K562 (cell line): ENCODE measurements around the gene LNPEP. TPM values are rescaled to one million over a fixed set of nuclear protein-coding genes. Genes with fewer than 3 reads are reported as not detected.

ENCODE experiments used
- ATAC-seq: fragments of 200-7000 bp; cut with Tn5 transposase; 3 replicates; pipeline ENCODE4 v1.9.1; 2020; ENCODE audit warnings: moderate library complexity
- BruUV-seq: library from RNA; stranded (reverse); fragments of 400-500 nt; replicated peaks from 2 replicates; lab custom pipeline; 2021; lab: Mats Ljungman, UMichigan
- CTCF ChIA-PET: fragments of 300-600 bp; formaldehyde crosslinking; extraction: SDS; loops from one replicate; lab custom pipeline; 2021; ENCODE audit warnings: low intra/inter-chr PET ratio; lab: Yijun Ruan, JAX
- POLR2A ChIA-PET: fragments of 300-600, 350-650 bp; sonication (Branson Sonifier 250); formaldehyde crosslinking; extraction: SDS; loops from one replicate; lab custom pipeline; 2021; ENCODE audit warnings: antibody characterized with exemption, inconsistent platforms; lab: Yijun Ruan, JAX
- DNase-seq, 4 experiments: peaks; one replicate each; pipeline versions ENCODE4 v3.0.0 to v3.0.0-alpha.2; 2011 to 2018; ENCODE audit warnings: low spot score in 3 of 4, mixed read lengths in 3 of 4; ENCODE audit errors: extremely low read depth in 1 of 4
- FAIRE-seq: peaks from 2 replicates; lab custom pipeline; 2011; peaks lifted over from hg19 to GRCh38; lab: Jason Lieb, UNC
- H2AFZ ChIP-seq: 2 replicates; pipeline ENCODE4 v1.6.0; 2011; ENCODE audit warnings: low read depth, low read length, control low read depth, inconsistent platforms
- H3K27ac ChIP-seq: fragments of 200-600 bp; 3 replicates; pipeline ENCODE4 v1.8.0; 2011; ENCODE audit warnings: low read depth, mild to moderate bottlenecking, control low read depth, inconsistent platforms, low read length, moderate library complexity, mixed read lengths; ENCODE audit errors: extremely low read depth
- H3K27me3 ChIP-seq, 2 experiments: fragments of 300-600 bp in 1 of 2; 2 replicates in 1 of 2; 3 replicates in 1 of 2; pipeline versions ENCODE4 v1.6.0 to v1.8.0; 2011; ENCODE audit warnings: inconsistent platforms in 2 of 2, low read length in 2 of 2, mild to moderate bottlenecking in 1 of 2, mixed read lengths in 1 of 2, moderate library complexity in 1 of 2; ENCODE audit not compliant: control insufficient read depth in 2 of 2, insufficient read depth in 2 of 2
- H3K36me3 ChIP-seq: fragments of 300-600 bp; 3 replicates; pipeline ENCODE4 v1.8.0; 2011; ENCODE audit warnings: mild to moderate bottlenecking, low read length, inconsistent platforms; ENCODE audit not compliant: control insufficient read depth, insufficient read depth
- H3K4me1 ChIP-seq, 2 experiments: fragments of 200-600 bp in 1 of 2; replicated peaks in 1 of 2; 2 replicates in 1 of 2; 3 replicates in 1 of 2; pipeline versions ENCODE4 v1.5.1 to v1.8.0; 2011; ENCODE audit warnings: inconsistent platforms in 2 of 2, low read length in 2 of 2, mild to moderate bottlenecking in 1 of 2, mixed read lengths in 1 of 2, moderate library complexity in 1 of 2; ENCODE audit not compliant: control insufficient read depth in 2 of 2, insufficient read depth in 2 of 2
- H3K4me2 ChIP-seq: 2 replicates; pipeline ENCODE4 v1.6.1; 2011; ENCODE audit warnings: low read length, control low read depth, inconsistent platforms, mixed read lengths; ENCODE audit not compliant: insufficient read depth
- H3K4me3 ChIP-seq: fragments of 200-600 bp; sonication (generic), shearing (Covaris generic); 2 replicates; pipeline ENCODE4 v1.5.1; 2016; ENCODE audit warnings: control low read depth, inconsistent platforms
- H3K79me2 ChIP-seq: fragments of 200-600 bp; 3 replicates; pipeline ENCODE4 v1.8.0; 2011; ENCODE audit warnings: low read length, inconsistent platforms; ENCODE audit not compliant: control insufficient read depth, insufficient read depth
- H3K9ac ChIP-seq, 2 experiments: 2 replicates each; pipeline versions ENCODE4 v1.6.0 to v1.6.1; 2011; ENCODE audit warnings: low read depth in 2 of 2, low read length in 2 of 2, control low read depth in 1 of 2, inconsistent platforms in 1 of 2, mild to moderate bottlenecking in 1 of 2, mixed read lengths in 1 of 2; ENCODE audit not compliant: insufficient read depth in 1 of 2
- H3K9me1 ChIP-seq: one replicate; pipeline ENCODE4 v1.6.0; 2011; ENCODE audit warnings: inconsistent platforms, mild to moderate bottlenecking, low read length, moderate library complexity; ENCODE audit not compliant: control insufficient read depth, insufficient read depth
- H3K9me3 ChIP-seq: replicated peaks from 2 replicates; pipeline ENCODE4 v1.5.1; 2011; ENCODE audit warnings: low read depth, low read length, inconsistent platforms; ENCODE audit not compliant: control insufficient read depth, insufficient read depth
- H4K20me1 ChIP-seq: replicated peaks from 2 replicates; pipeline ENCODE4 v1.6.1; 2011; ENCODE audit warnings: low read length, inconsistent platforms, mixed read lengths; ENCODE audit not compliant: control insufficient read depth, insufficient read depth
- ATF7 ChIP-seq: fragments of 450-650 bp; IDR thresholded peaks from 2 replicates; pipeline ENCODE4 v1.7.1; 2014; ENCODE audit warnings: mild to moderate bottlenecking, moderate library complexity
- CREM ChIP-seq: IDR thresholded peaks from 2 replicates; pipeline ENCODE4 v1.6.1; 2014; ENCODE audit warnings: antibody characterized with exemption, low read depth
- DACH1 ChIP-seq: fragments of 450-650 bp; IDR thresholded peaks from 2 replicates; pipeline ENCODE4 v1.6.1; 2018; ENCODE audit not compliant: partially characterized antibody
- EHMT2 ChIP-seq: fragments of 450-650 bp; IDR thresholded peaks from 2 replicates; pipeline ENCODE4 v1.6.1; 2018; ENCODE audit warnings: antibody characterized with exemption
- EP300 ChIP-seq: IDR thresholded peaks from 2 replicates; pipeline ENCODE4 v1.6.1; 2012; ENCODE audit warnings: low read length, improper control_type of control experiment
- FOSL1 ChIP-seq: fragments of 200-800 bp; sonication (Bioruptor generic); conservative IDR thresholded peaks from 2 replicates; pipeline ENCODE4 v1.6.1; 2016; ENCODE audit warnings: missing genetic modification characterization, missing compliant biosample characterization
- HMBOX1 ChIP-seq: sonication (generic); IDR thresholded peaks from 2 replicates; pipeline ENCODE4 v1.6.1; 2016
- JUND ChIP-seq, 2 experiments: IDR thresholded peaks; 2 replicates in 1 of 2; 3 replicates in 1 of 2; pipeline ENCODE4 v1.6.1; 2011; ENCODE audit warnings: borderline replicate concordance in 2 of 2, low read depth in 2 of 2, low read length in 2 of 2, improper control_type of control experiment in 1 of 2, missing biosample characterization in 1 of 2, missing genetic modification characterization in 1 of 2, missing genetic modification reagents in 1 of 2
- KLF16 ChIP-seq: IDR thresholded peaks from 2 replicates; pipeline ENCODE4 v1.6.1; 2016; ENCODE audit warnings: antibody characterized with exemption
- MAFK ChIP-seq: IDR thresholded peaks from 2 replicates; pipeline ENCODE4 v1.6.1; 2011; ENCODE audit warnings: low read length, improper control_type of control experiment
- MAX ChIP-seq: sonication (generic); formaldehyde crosslinking; IDR thresholded peaks from 2 replicates; pipeline ENCODE4 v1.9.0; 2022; ENCODE audit warnings: mild to moderate bottlenecking, missing genetic modification reagents
- MECOM ChIP-seq: fragments of 250-450 bp; sonication (Bioruptor Pico); IDR thresholded peaks from 2 replicates; pipeline ENCODE4 v1.8.0; 2022; ENCODE audit warnings: inconsistent platforms
- MEIS2 ChIP-seq: fragments of 450-650 bp; IDR thresholded peaks from 2 replicates; pipeline ENCODE4 v1.6.1; 2014; ENCODE audit warnings: mild to moderate bottlenecking; ENCODE audit not compliant: partially characterized antibody
- NFIC ChIP-seq: fragments of 450-650 bp; IDR thresholded peaks from 2 replicates; pipeline ENCODE4 v1.6.1; 2017; ENCODE audit warnings: mild to moderate bottlenecking, inconsistent platforms
- NR2C1 ChIP-seq, 2 experiments: fragments of 450-650 bp; IDR thresholded peaks; 2 replicates each; pipeline ENCODE4 v1.6.1; 2017; ENCODE audit warnings: mild to moderate bottlenecking in 2 of 2, antibody characterized with exemption in 1 of 2, inconsistent platforms in 1 of 2, missing compliant biosample characterization in 1 of 2, missing genetic modification characterization in 1 of 2
- PKNOX1 ChIP-seq: fragments of 450-650 bp; IDR thresholded peaks from 2 replicates; pipeline ENCODE4 v1.6.1; 2016
- PML ChIP-seq: IDR thresholded peaks from 2 replicates; pipeline ENCODE4 v1.6.1; 2012; ENCODE audit warnings: low read length, inconsistent platforms
- POLR2AphosphoS5 ChIP-seq: IDR thresholded peaks from 2 replicates; pipeline ENCODE4 v1.6.1; 2011; ENCODE audit warnings: mild to moderate bottlenecking, low read depth, low read length, moderate library complexity; ENCODE audit not compliant: control insufficient read depth, insufficient read depth
- POLR2B ChIP-seq: fragments of 450-650 bp; IDR thresholded peaks from 2 replicates; pipeline ENCODE4 v1.6.1; 2018; ENCODE audit warnings: low read depth; ENCODE audit not compliant: partially characterized antibody
- TAL1 ChIP-seq: fragments of 450-650 bp; IDR thresholded peaks from 2 replicates; pipeline ENCODE4 v1.6.1; 2016; ENCODE audit warnings: mild to moderate bottlenecking
- TCF3 ChIP-seq: sonication (generic); formaldehyde crosslinking; IDR thresholded peaks from 2 replicates; pipeline ENCODE4 v1.4.0; 2020; ENCODE audit warnings: mild to moderate bottlenecking, missing genetic modification reagents
- ZNF184 ChIP-seq: sonication (generic); formaldehyde crosslinking; IDR thresholded peaks from 2 replicates; pipeline ENCODE4 v1.5.0; 2020; ENCODE audit warnings: missing genetic modification reagents
- ZNF24 ChIP-seq: fragments of 450-650 bp; IDR thresholded peaks from 2 replicates; pipeline ENCODE4 v1.6.1; 2016
- WGBS: fragments of 100-300 bp; shearing (Covaris generic); methylation state at CpG from one replicate; pipeline ENCODE4 v1.1.6; 2016; ENCODE audit warnings: low coverage, mixed read lengths; ENCODE audit not compliant: insufficient coverage; ENCODE audit errors: missing lambda C conversion rate; 5-methylcytosine and 5-hydroxymethylcytosine counted together
- in situ Hi-C: fragments of 300-500 bp; cut with MboI; formaldehyde crosslinking; loops from 4 replicates; pipeline ENCODE4 v1.15.0; 2018; ENCODE audit warnings: inconsistent platforms, mixed read lengths
- intact Hi-C: fragments of 100-400 bp; cut with micrococcal nuclease; formaldehyde crosslinking; loops from 2 replicates; pipeline ENCODE4 v1.14.2; 2022
- polyA plus RNA-seq, 8 experiments: library from polyadenylated mRNA; depleted of rRNA in 4 of 8; stranded (reverse) in 5 of 8; unstranded in 3 of 8; fragments of >200 nt; fragmentation: Nextera tagmentation in 2 of 8; fragmentation: Illumina TruSeq in 1 of 8; extraction: Ambion mirVana in 2 of 8; extraction: Trizol in 1 of 8; gene quantifications; 2 replicates each; pipeline versions ENCODE4 v1.2.1 to v1.2.3, GENCODE V29; 2011 to 2014; ENCODE audit warnings: inconsistent platforms in 1 of 8, missing spikeins in 1 of 8
- total RNA-seq, 7 experiments: library from RNA; depleted of rRNA in 6 of 7; stranded (reverse); fragments of >200 nt in 6 of 7; fragmentation: Illumina TruSeq in 2 of 7; extraction: Trizol in 2 of 7; gene quantifications; 2 replicates each; pipeline versions ENCODE4 v1.2.1 to v1.2.3, GENCODE V29; 2011 to 2021; ENCODE audit warnings: low replicate concordance in 1 of 7

The LNPEP gene
- total and polyA plus RNA-seq, 9 of the 15 experiments (the other 6 are each of a cell fraction or from before 2014, with no cell fraction given): 2.6 to 27.9 (median 11.2) TPM

- Histone ChIP-seq H3K27ac (peak overlapping the region; percentile 48; the same call in 1 of the 3 replicates), H3K4me2 (no peak overlapping the region), H3K79me2 (peaks cover 21% of the 10 kb centered on the region; the same call in 2 of the 3 replicates), H3K9ac (no peak overlapping the region), H3K36me3 (no peaks in the 10 kb centered on the region), H3K27me3 (no peaks in the 10 kb centered on the region), H4K20me1 (no peaks in the 10 kb centered on the region), H3K9me1 (no peaks in the 10 kb centered on the region), H3K9me3 (no peaks in the 10 kb centered on the region), H2AFZ (no peak overlapping the region), H3K4me1 (peaks cover 0 to 9% of the 10 kb centered on the region in 2 experiments; a peak in 2 of 5 replicates), H3K4me3 (no peak overlapping the region)
- peak; percentile 87 for FAIRE-seq
- ChIA-PET POLR2A (interaction anchor here (0.6 to 1.2 kb wide), 4 partner anchors 10 to 86 kb away, joined by 3 to 5 read pairs (median 3); no protein-coding TSS in a partner anchor), CTCF (no interaction called here)
- peak; percentile 93 for ATAC-seq
- peak; percentile 20 to 80 (median 56) for DNase-seq
- intact Hi-C loops: no loop called here
- no TSS peak for BruUV-seq
- in situ Hi-C loops: no loop called here
- 0% methylated on average over 3 of the region's 3 CpGs for WGBS
- TF ChIP-seq HMBOX1 (peak; percentile 68), KLF16 (peak; percentile 58; the same call in 1 of the 2 replicates), ATF7 (peak; percentile 84), PML (peak; percentile 54; the same call in 1 of the 2 replicates), ZNF24 (no peak), DACH1 (no peak), TAL1 (peak; percentile 72), TCF3 (CRISPR knock-in tag) (peak; percentile 84), POLR2B (no peak), FOSL1 (0 out of 2 replicates have a peak, but pooled peaks have one; percentile 25), EP300 (peak; percentile 47; the same call in 1 of the 2 replicates), JUND (IDR thresholded peaks at IDR 0.05; ENCODE audit: borderline replicate concordance, low read depth, low read length) (peak; percentile 88), JUND (tag; IDR thresholded peaks at IDR 0.05; ENCODE audit: borderline replicate concordance, low read depth, low read length) (peak; percentile 82; the same call in 2 of the 3 replicates), MAX (peak; percentile 52), POLR2AphosphoS5 (peak; percentile 83), MAFK (peak; percentile 25; the same call in 1 of the 2 replicates), EHMT2 (peak; percentile 85; the same call in 1 of the 2 replicates), CREM (0 out of 2 replicates have a peak, but pooled peaks have one; percentile 54), NR2C1 (IDR thresholded peaks at IDR 0.05) (no peak), NR2C1 (tag; IDR thresholded peaks at IDR 0.05) (peak; percentile 28; the same call in 1 of the 2 replicates), MEIS2 (peak; percentile 68), ZNF184 (CRISPR knock-in tag) (no peak), PKNOX1 (peak; percentile 71), NFIC (peak; percentile 35; the same call in 1 of the 2 replicates), MECOM (CRISPR knock-in tag) (peak; percentile 75; the same call in 1 of the 2 replicates)
Measured at GRCh38 chr5:96963267-96963666, 27.4 kb downstream of the LNPEP start.
